ENCODE results near the gene NUDCD3. TPM values are rescaled to one million over a fixed set of nuclear protein-coding genes. Genes with fewer than 3 reads are reported as not detected.

The NUDCD3 gene
- total RNA-seq, 1 experiment from 2014 or later = 80.5 TPM

GRCh38 chr7:44491229-44491628 lies 771 bp upstream of the NUDCD3 start:
- no peak for DNase-seq (ENCODE audit: low read depth, low spot score)
- in situ Hi-C loops (cut with HindIII; ENCODE audit: low pct_unique_long_range_greater_than_20kb, low sequenced_read_pairs) = no loop called here

- in situ Hi-C loops (cut with HindIII; ENCODE audit: low pct_unique_long_range_greater_than_20kb, low sequenced_read_pairs) = no loop called here
- DNase-seq (ENCODE audit: low read depth, low spot score) = no peak
These were observed 505 bp downstream of the NUDCD3 start for GRCh38 chr7:44489955-44490350.

- no peak for DNase-seq (ENCODE audit: low read depth, low spot score)
- in situ Hi-C loops (cut with HindIII; ENCODE audit: low pct_unique_long_range_greater_than_20kb, low sequenced_read_pairs) = no loop called here
These were observed 1.5 kb downstream of the NUDCD3 start for GRCh38 chr7:44488955-44489354.

- DNase-seq (ENCODE audit: low read depth, low spot score) = peak; percentile 63
- in situ Hi-C loops (cut with HindIII; ENCODE audit: low pct_unique_long_range_greater_than_20kb, low sequenced_read_pairs) = no loop called here
These were observed 3.8 kb downstream of the NUDCD3 start for GRCh38 chr7:44486693-44487092.

- in situ Hi-C loops (cut with HindIII; ENCODE audit: low pct_unique_long_range_greater_than_20kb, low sequenced_read_pairs) = no loop called here
- DNase-seq (ENCODE audit: low read depth, low spot score) = no peak
These were observed 4.5 kb downstream of the NUDCD3 start for GRCh38 chr7:44486001-44486400.

- no peak for DNase-seq (ENCODE audit: low read depth, low spot score)
- in situ Hi-C loops (cut with HindIII; ENCODE audit: low pct_unique_long_range_greater_than_20kb, low sequenced_read_pairs) = no loop called here
These were observed 5.8 kb downstream of the NUDCD3 start for GRCh38 chr7:44484482-44485313.

GRCh38 chr7:44482502-44483485 lies 7.7 kb downstream of the NUDCD3 start:
- in situ Hi-C loops (cut with HindIII; ENCODE audit: low pct_unique_long_range_greater_than_20kb, low sequenced_read_pairs) = no loop called here
- DNase-seq (ENCODE audit: low read depth, low spot score) = no peak

- in situ Hi-C loops (cut with HindIII; ENCODE audit: low pct_unique_long_range_greater_than_20kb, low sequenced_read_pairs) = no loop called here
These were observed 12.5 kb downstream of the NUDCD3 start for GRCh38 chr7:44477938-44478337.

GRCh38 chr7:44477063-44477830 lies 13.2 kb downstream of the NUDCD3 start:
- in situ Hi-C loops (cut with HindIII; ENCODE audit: low pct_unique_long_range_greater_than_20kb, low sequenced_read_pairs) = no loop called here
- peak; percentile 90 for DNase-seq (ENCODE audit: low read depth, low spot score)

More at GRCh38 chr7:44477938-44478337, 12.5 kb downstream of the NUDCD3 start:
- DNase-seq (ENCODE audit: low read depth, low spot score) = no peak

GRCh38 chr7:44476313-44476712 lies 14.1 kb downstream of the NUDCD3 start:
- DNase-seq (ENCODE audit: low read depth, low spot score) = no peak
- in situ Hi-C loops (cut with HindIII; ENCODE audit: low pct_unique_long_range_greater_than_20kb, low sequenced_read_pairs) = no loop called here

GRCh38 chr7:44473295-44473694 lies 17.2 kb downstream of the NUDCD3 start:
- DNase-seq (ENCODE audit: low read depth, low spot score) = peak; percentile 63
- in situ Hi-C loops (cut with HindIII; ENCODE audit: low pct_unique_long_range_greater_than_20kb, low sequenced_read_pairs) = no loop called here

GRCh38 chr7:44472843-44473242 lies 17.6 kb downstream of the NUDCD3 start:
- in situ Hi-C loops (cut with HindIII; ENCODE audit: low pct_unique_long_range_greater_than_20kb, low sequenced_read_pairs) = no loop called here
- DNase-seq (ENCODE audit: low read depth, low spot score) = no peak

GRCh38 chr7:44471850-44472249 lies 18.6 kb downstream of the NUDCD3 start:
- no peak for DNase-seq (ENCODE audit: low read depth, low spot score)
- in situ Hi-C loops (cut with HindIII; ENCODE audit: low pct_unique_long_range_greater_than_20kb, low sequenced_read_pairs) = no loop called here

GRCh38 chr7:44471436-44471835 lies 19.0 kb downstream of the NUDCD3 start:
- in situ Hi-C loops (cut with HindIII; ENCODE audit: low pct_unique_long_range_greater_than_20kb, low sequenced_read_pairs) = no loop called here
- no peak for DNase-seq (ENCODE audit: low read depth, low spot score)

GRCh38 chr7:44470628-44471245 lies 19.7 kb downstream of the NUDCD3 start:
- no peak for DNase-seq (ENCODE audit: low read depth, low spot score)
- in situ Hi-C loops (cut with HindIII; ENCODE audit: low pct_unique_long_range_greater_than_20kb, low sequenced_read_pairs) = no loop called here

- in situ Hi-C loops (cut with HindIII; ENCODE audit: low pct_unique_long_range_greater_than_20kb, low sequenced_read_pairs) = no loop called here
- DNase-seq (ENCODE audit: low read depth, low spot score) = no peak
These were observed 20.4 kb downstream of the NUDCD3 start for GRCh38 chr7:44470135-44470479.

GRCh38 chr7:44469461-44470134 lies 20.9 kb downstream of the NUDCD3 start:
- DNase-seq (ENCODE audit: low read depth, low spot score) = no peak
- in situ Hi-C loops (cut with HindIII; ENCODE audit: low pct_unique_long_range_greater_than_20kb, low sequenced_read_pairs) = no loop called here

All from SK-MEL-5 (cell line).